Hindlimb muscle (tissue), 1 donor: ENCODE results near the gene NELFA. TPM values are rescaled to one million over a fixed set of nuclear protein-coding genes. Genes with fewer than 3 reads are reported as not detected.

ENCODE experiments used
- polyA plus RNA-seq: library from polyadenylated mRNA; unstranded; fragments of 120-200 nt; gene quantifications from one replicate; pipeline ENCODE4 v1.2.1, GENCODE V29; 2013; ENCODE audit not compliant: insufficient read length

Gene NELFA
- polyA plus RNA-seq, 1 donor = 28.3 TPM

Other genes starting within 250 kb of the NELFA start
- 1.8 TPM for gene FGFR3, start 215.7 kb downstream of the NELFA start, polyA plus RNA-seq
- gene LETM1, start 152.8 kb downstream of the NELFA start, polyA plus RNA-seq = 19.7 TPM
- 43.9 TPM for gene NSD2, start 137.6 kb downstream of the NELFA start, polyA plus RNA-seq
- 4.4 TPM for gene NAT8L, start 50.4 kb upstream of the NELFA start, polyA plus RNA-seq
- 13.7 TPM for gene HAUS3, start 233.1 kb upstream of the NELFA start, polyA plus RNA-seq
- gene POLN, start 233.1 kb upstream of the NELFA start, polyA plus RNA-seq = 3.1 TPM